ENCODE data around the gene SUCLG2. TPM values are rescaled to one million over a fixed set of nuclear protein-coding genes. Genes with fewer than 3 reads are reported as not detected.
A peak's percentile ranks its signal among the peaks of the same experiment; 100 is the strongest.

SUCLG2 gene
- total and polyA plus RNA-seq, 2 experiments from 2014 or later = 49.9 TPM

GRCh38 chr3:67419779-67420178 lies 234.6 kb downstream of the SUCLG2 start:
- Histone ChIP-seq H3K9me2 (ENCODE audit: insufficient read depth) (no peaks in the 10 kb centered on the region), H3K4me2 (ENCODE audit: unreplicated experiment) (no peak overlapping the region)

GRCh38 chr3:67419218-67419529 lies 235.2 kb downstream of the SUCLG2 start:
- in situ Hi-C loops (cut with MboI) = no loop called here
- Histone ChIP-seq H3K27me3 (replicated peaks; ENCODE audit: insufficient read depth) (no peaks in the 10 kb centered on the region), H3K9ac (no peak overlapping the region), H3K79me2 (ENCODE audit: insufficient read depth) (no peaks in the 10 kb centered on the region), H3K9me3 (ENCODE audit: low read depth) (peaks cover 7% of the 10 kb centered on the region), H3K4me3 (no peak overlapping the region), H3K9me2 (ENCODE audit: insufficient read depth) (no peaks in the 10 kb centered on the region), H3K4me1 (ENCODE audit: insufficient read depth) (peaks cover 20% of the 10 kb centered on the region), H3K27ac (no peak overlapping the region), H2AFZ (no peak overlapping the region), H4K20me1 (ENCODE audit: insufficient read depth) (no peaks in the 10 kb centered on the region), H3K4me2 (ENCODE audit: unreplicated experiment) (no peak overlapping the region), H3K36me3 (ENCODE audit: low read depth) (0 out of 2 replicates have a peak, but pooled peaks cover 3% of the 10 kb centered on the region), H3F3A (ENCODE audit: insufficient read depth) (peaks cover 9% of the 10 kb centered on the region; the same call in 1 of the 2 replicates)
- TF ChIP-seq EZH2 (IDR thresholded peaks at IDR 0.05; ENCODE audit: insufficient read depth, poor library complexity, severe bottlenecking) (no peak), EZH2phosphoT487 (IDR thresholded peaks at IDR 0.05; ENCODE audit: insufficient read depth, low read depth) (no peak)
- 98% methylated on average over 2 of the region's 2 CpGs for WGBS, 2 experiments (ENCODE audit: low coverage in 1 of 2, low lambda C conversion rate in 2 of 2, missing lambda C conversion rate in 2 of 2)
- DNase-seq = no peak

More at GRCh38 chr3:67419779-67420178, 234.6 kb downstream of the SUCLG2 start:
- Histone ChIP-seq H2AFZ (no peak overlapping the region), H3K9me3 (ENCODE audit: low read depth) (peaks cover 7% of the 10 kb centered on the region), H3K36me3 (ENCODE audit: low read depth) (0 out of 2 replicates have a peak, but pooled peaks cover 3% of the 10 kb centered on the region), H3K79me2 (ENCODE audit: insufficient read depth) (no peaks in the 10 kb centered on the region), H3K27me3 (replicated peaks; ENCODE audit: insufficient read depth) (no peaks in the 10 kb centered on the region), H3F3A (ENCODE audit: insufficient read depth) (peaks cover 9% of the 10 kb centered on the region; the same call in 1 of the 2 replicates), H3K9ac (no peak overlapping the region), H3K27ac (no peak overlapping the region), H3K4me3 (no peak overlapping the region), H4K20me1 (ENCODE audit: insufficient read depth) (no peaks in the 10 kb centered on the region), H3K4me1 (ENCODE audit: insufficient read depth) (peaks cover 20% of the 10 kb centered on the region)
- no peak for DNase-seq
- in situ Hi-C loops (cut with MboI) = no loop called here
- no peak for TF ChIP-seq EZH2phosphoT487 (IDR thresholded peaks at IDR 0.05; ENCODE audit: insufficient read depth, low read depth)
- TF ChIP-seq EZH2 (IDR thresholded peaks at IDR 0.05; ENCODE audit: insufficient read depth, poor library complexity, severe bottlenecking) = no peak

- Histone ChIP-seq H3K36me3 (ENCODE audit: low read depth) (0 out of 2 replicates have a peak, but pooled peaks cover 3% of the 10 kb centered on the region), H4K20me1 (ENCODE audit: insufficient read depth) (no peaks in the 10 kb centered on the region), H3K9me3 (ENCODE audit: low read depth) (peaks cover 7% of the 10 kb centered on the region), H3K9ac (no peak overlapping the region), H3K4me2 (ENCODE audit: unreplicated experiment) (no peak overlapping the region), H3K27me3 (replicated peaks; ENCODE audit: insufficient read depth) (no peaks in the 10 kb centered on the region), H3K4me1 (ENCODE audit: insufficient read depth) (peaks cover 20% of the 10 kb centered on the region), H2AFZ (no peak overlapping the region), H3K4me3 (no peak overlapping the region), H3K9me2 (ENCODE audit: insufficient read depth) (no peaks in the 10 kb centered on the region), H3K27ac (no peak overlapping the region), H3K79me2 (ENCODE audit: insufficient read depth) (no peaks in the 10 kb centered on the region), H3F3A (ENCODE audit: insufficient read depth) (peaks cover 9% of the 10 kb centered on the region; the same call in 1 of the 2 replicates)
- in situ Hi-C loops (cut with MboI) = no loop called here
- peak; percentile 8 for DNase-seq
- WGBS, 2 experiments (ENCODE audit: low coverage in 1 of 2, low lambda C conversion rate in 2 of 2, missing lambda C conversion rate in 2 of 2) = 43 to 47% methylated on average over 3 of the region's 3 CpGs
- TF ChIP-seq EZH2 (IDR thresholded peaks at IDR 0.05; ENCODE audit: insufficient read depth, poor library complexity, severe bottlenecking) (no peak), EZH2phosphoT487 (IDR thresholded peaks at IDR 0.05; ENCODE audit: insufficient read depth, low read depth) (no peak)
Measured at GRCh38 chr3:67418426-67419217, 235.8 kb downstream of the SUCLG2 start.

GRCh38 chr3:67416703-67417102 lies 237.7 kb downstream of the SUCLG2 start:
- Histone ChIP-seq H3K4me1 (ENCODE audit: insufficient read depth) (peaks cover 20% of the 10 kb centered on the region), H3K79me2 (ENCODE audit: insufficient read depth) (no peaks in the 10 kb centered on the region), H3K9me3 (ENCODE audit: low read depth) (peaks cover 7% of the 10 kb centered on the region), H3K4me2 (ENCODE audit: unreplicated experiment) (no peak overlapping the region), H3K27ac (no peak overlapping the region), H3F3A (ENCODE audit: insufficient read depth) (peaks cover 9% of the 10 kb centered on the region; the same call in 1 of the 2 replicates), H4K20me1 (ENCODE audit: insufficient read depth) (no peaks in the 10 kb centered on the region), H3K4me3 (no peak overlapping the region), H3K36me3 (ENCODE audit: low read depth) (0 out of 2 replicates have a peak, but pooled peaks cover 3% of the 10 kb centered on the region), H2AFZ (no peak overlapping the region), H3K9ac (no peak overlapping the region), H3K27me3 (replicated peaks; ENCODE audit: insufficient read depth) (no peaks in the 10 kb centered on the region), H3K9me2 (ENCODE audit: insufficient read depth) (no peaks in the 10 kb centered on the region)
- 96 to 100% methylated on average over 1 of the region's 1 CpG for WGBS, 2 experiments (ENCODE audit: low coverage in 1 of 2, low lambda C conversion rate in 2 of 2, missing lambda C conversion rate in 2 of 2)
- DNase-seq = peak; percentile 28
- in situ Hi-C loops (cut with MboI) = no loop called here
- no peak for TF ChIP-seq EZH2 (IDR thresholded peaks at IDR 0.05; ENCODE audit: insufficient read depth, poor library complexity, severe bottlenecking)
- TF ChIP-seq EZH2phosphoT487 (IDR thresholded peaks at IDR 0.05; ENCODE audit: insufficient read depth, low read depth) = no peak
